Urinary bladder (tissue), 4 donors: Measurements from ENCODE around the gene DNAH14. TPM values are rescaled to one million over a fixed set of nuclear protein-coding genes. Genes with fewer than 3 reads are reported as not detected.
"Not testable (repeated sequence)": the region's sequence is repeated elsewhere in the genome, so short reads cannot be mapped to it uniquely, and the experiment has no call there.

Source experiments
- DNase-seq: peaks from one replicate; pipeline ENCODE4 v3.0.0-alpha.2; 2015; ENCODE audit errors: extremely low spot score
- H3K27ac ChIP-seq: one replicate; pipeline ENCODE4 v1.5.1; 2013; ENCODE audit warnings: low read depth, mild to moderate bottlenecking, moderate library complexity
- H3K36me3 ChIP-seq: one replicate; pipeline ENCODE4 v1.6.1; 2013; ENCODE audit warnings: mild to moderate bottlenecking, moderate library complexity; ENCODE audit not compliant: insufficient read depth
- H3K4me1 ChIP-seq: one replicate; pipeline ENCODE4 v1.6.1; 2013; ENCODE audit warnings: mild to moderate bottlenecking, moderate library complexity; ENCODE audit not compliant: insufficient read depth
- H3K4me3 ChIP-seq: one replicate; pipeline ENCODE4 v1.5.1; 2013; ENCODE audit warnings: low read depth, low read length
- WGBS: extraction: QIAGEN DNeasy Blood & Tissue Kit; methylation state at CpG from one replicate; pipeline ENCODE4 v1.1.7; 2013; 5-methylcytosine and 5-hydroxymethylcytosine counted together
- polyA plus RNA-seq: library from polyadenylated mRNA; stranded (reverse); fragments of 200-250 nt; gene quantifications from one replicate; pipeline ENCODE4 v1.2.3, GENCODE V29; 2013
- total RNA-seq: library from RNA; depleted of rRNA; stranded (reverse); fragments of >200 nt; gene quantifications from one replicate; pipeline ENCODE4 v1.2.3, GENCODE V29; 2014
- donor health status: healthy with polysubstance abuse.
- donor health status: healthy.

The DNAH14 gene
- total and polyA plus RNA-seq, 2 donors: 2.8 to 70.4 TPM

GRCh38 chr1:225097175-225097574, 167.7 kb downstream of the DNAH14 start:
- 95% methylated on average over 3 of the region's 3 CpGs for WGBS
- Histone ChIP-seq H3K36me3 (no peaks in the 10 kb centered on the region), H3K4me1 (no peaks in the 10 kb centered on the region), H3K27ac (no peak overlapping the region), H3K4me3 (no peak overlapping the region)
- DNase-seq: no peak

- Histone ChIP-seq H3K36me3 (no peaks in the 10 kb centered on the region), H3K4me1 (no peaks in the 10 kb centered on the region), H3K27ac (no peak overlapping the region), H3K4me3 (no peak overlapping the region)
- DNase-seq: no peak
These were observed 181.5 kb downstream of the DNAH14 start for GRCh38 chr1:225111000-225111399.

- H3K36me3 ChIP-seq: no peaks in the 10 kb centered on the region
- no peak for DNase-seq
- WGBS: 98% methylated on average over 1 of the region's 1 CpG
- no peak overlapping the region for H3K4me3 ChIP-seq
- no peaks in the 10 kb centered on the region for H3K4me1 ChIP-seq
- no peak overlapping the region for H3K27ac ChIP-seq
These were observed 183.8 kb downstream of the DNAH14 start for GRCh38 chr1:225113265-225113664.

GRCh38 chr1:225114354-225114990, 185.0 kb downstream of the DNAH14 start:
- 64% methylated on average over 1 of the region's 1 CpG for WGBS
- no peak overlapping the region for H3K27ac ChIP-seq
- H3K36me3 ChIP-seq: no peaks in the 10 kb centered on the region
- no peak for DNase-seq
- no peaks in the 10 kb centered on the region for H3K4me1 ChIP-seq
- H3K4me3 ChIP-seq: no peak overlapping the region

GRCh38 chr1:225119307-225119706, 189.8 kb downstream of the DNAH14 start:
- no peaks in the 10 kb centered on the region for H3K36me3 ChIP-seq
- no peak for DNase-seq
- H3K4me3 ChIP-seq: no peak overlapping the region
- no peaks in the 10 kb centered on the region for H3K4me1 ChIP-seq
- H3K27ac ChIP-seq: no peak overlapping the region
- WGBS: 47% methylated on average over 3 of the region's 3 CpGs

GRCh38 chr1:225121095-225121494, 191.6 kb downstream of the DNAH14 start:
- WGBS: 91% methylated on average over 2 of the region's 2 CpGs
- no peak overlapping the region for H3K4me3 ChIP-seq
- no peaks in the 10 kb centered on the region for H3K4me1 ChIP-seq
- no peak overlapping the region for H3K27ac ChIP-seq
- no peak for DNase-seq
- H3K36me3 ChIP-seq: no peaks in the 10 kb centered on the region

GRCh38 chr1:225131869-225132268, 202.4 kb downstream of the DNAH14 start:
- DNase-seq: no peak
- WGBS: 77% methylated on average over 1 of the region's 1 CpG
- H3K27ac ChIP-seq: no peak overlapping the region
- no peaks in the 10 kb centered on the region for H3K36me3 ChIP-seq
- no peak overlapping the region for H3K4me3 ChIP-seq
- no peaks in the 10 kb centered on the region for H3K4me1 ChIP-seq

GRCh38 chr1:225137976-225138375, 208.5 kb downstream of the DNAH14 start:
- Histone ChIP-seq H3K4me1 (no peaks in the 10 kb centered on the region), H3K27ac (no peak overlapping the region), H3K4me3 (no peak overlapping the region), H3K36me3 (no peaks in the 10 kb centered on the region)
- no peak for DNase-seq
- 65% methylated on average over 3 of the region's 3 CpGs for WGBS

GRCh38 chr1:225143001-225143400, 213.5 kb downstream of the DNAH14 start:
- Histone ChIP-seq H3K4me1 (no peaks in the 10 kb centered on the region), H3K27ac (no peak overlapping the region), H3K4me3 (no peak overlapping the region), H3K36me3 (no peaks in the 10 kb centered on the region)
- DNase-seq: no peak

- Histone ChIP-seq H3K4me1 (no peaks in the 10 kb centered on the region), H3K4me3 (no peak overlapping the region), H3K27ac (no peak overlapping the region), H3K36me3 (no peaks in the 10 kb centered on the region)
- WGBS: 79% methylated on average over 5 of the region's 5 CpGs
- no peak for DNase-seq
These were observed 217.0 kb downstream of the DNAH14 start for GRCh38 chr1:225146478-225146877.

GRCh38 chr1:225147791-225148190, 218.3 kb downstream of the DNAH14 start:
- H3K4me3 ChIP-seq, H3K4me1 ChIP-seq, DNase-seq, H3K36me3 ChIP-seq, H3K27ac ChIP-seq: not testable (repeated sequence)

- no peaks in the 10 kb centered on the region for H3K4me1 ChIP-seq
- H3K4me3 ChIP-seq: no peak overlapping the region
- no peak overlapping the region for H3K27ac ChIP-seq
- DNase-seq: no peak
- H3K36me3 ChIP-seq: no peaks in the 10 kb centered on the region
These were observed 222.6 kb downstream of the DNAH14 start for GRCh38 chr1:225152061-225152460.

- 90% methylated on average over 1 of the region's 1 CpG for WGBS
- H3K4me3 ChIP-seq: no peak overlapping the region
- H3K27ac ChIP-seq: no peak overlapping the region
- no peaks in the 10 kb centered on the region for H3K4me1 ChIP-seq
- H3K36me3 ChIP-seq: no peaks in the 10 kb centered on the region
- no peak for DNase-seq
These were observed 226.1 kb downstream of the DNAH14 start for GRCh38 chr1:225155555-225155954.

- Histone ChIP-seq H3K27ac (no peak overlapping the region), H3K4me3 (no peak overlapping the region), H3K36me3 (no peaks in the 10 kb centered on the region), H3K4me1 (no peaks in the 10 kb centered on the region)
- WGBS: 75% methylated on average over 3 of the region's 3 CpGs
- DNase-seq: no peak
These were observed 226.8 kb downstream of the DNAH14 start for GRCh38 chr1:225156254-225156653.

- Histone ChIP-seq H3K36me3 (no peaks in the 10 kb centered on the region), H3K4me1 (no peaks in the 10 kb centered on the region), H3K27ac (no peak overlapping the region), H3K4me3 (no peak overlapping the region)
- DNase-seq: no peak
- 96% methylated on average over 4 of the region's 4 CpGs for WGBS
These were observed 228.8 kb downstream of the DNAH14 start for GRCh38 chr1:225158291-225158690.
